ENCODE measurements around the gene HDHD5.

HDHD5 gene

DNA sequence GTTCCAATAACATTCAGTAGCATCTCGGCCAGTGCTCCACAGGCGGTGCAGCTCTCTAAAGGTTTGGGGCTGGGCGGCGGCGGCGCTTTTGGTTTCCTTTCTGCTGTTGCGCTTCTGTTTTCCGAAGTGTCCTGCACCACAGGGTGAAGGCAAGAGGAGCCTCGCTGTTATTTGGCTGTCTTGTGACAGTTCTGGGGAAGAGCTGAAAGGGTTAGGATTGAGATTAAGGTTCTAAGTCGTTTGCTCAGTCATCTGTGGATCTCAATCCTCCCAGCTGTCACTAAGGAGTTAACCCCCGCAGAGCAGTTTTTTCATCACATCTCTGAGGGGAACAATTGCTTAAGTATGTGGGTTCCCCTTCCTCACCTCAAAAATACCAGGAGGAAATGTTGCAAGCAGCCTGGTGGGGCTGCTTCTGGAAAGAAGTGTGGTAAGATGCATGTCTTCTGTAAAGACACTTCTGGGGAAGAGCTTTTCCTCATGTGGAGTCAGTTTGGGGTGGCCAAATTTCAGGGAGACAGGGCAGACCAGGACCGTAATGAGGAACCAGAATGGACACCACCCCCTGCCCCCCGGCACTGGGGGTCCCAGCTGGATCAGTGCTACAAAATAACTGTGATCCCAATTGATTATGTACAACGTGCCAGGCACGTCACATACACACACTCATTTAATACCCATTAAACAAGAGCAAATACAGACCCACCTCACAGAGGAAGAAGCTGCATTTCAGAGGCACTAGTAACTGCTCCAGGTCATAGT lies 52.1 kb downstream of the HDHD5 start:
- DNase-seq (ENCODE audit: low read depth in 4 of 4, low spot score in 1 of 4) = no peak

DNA sequence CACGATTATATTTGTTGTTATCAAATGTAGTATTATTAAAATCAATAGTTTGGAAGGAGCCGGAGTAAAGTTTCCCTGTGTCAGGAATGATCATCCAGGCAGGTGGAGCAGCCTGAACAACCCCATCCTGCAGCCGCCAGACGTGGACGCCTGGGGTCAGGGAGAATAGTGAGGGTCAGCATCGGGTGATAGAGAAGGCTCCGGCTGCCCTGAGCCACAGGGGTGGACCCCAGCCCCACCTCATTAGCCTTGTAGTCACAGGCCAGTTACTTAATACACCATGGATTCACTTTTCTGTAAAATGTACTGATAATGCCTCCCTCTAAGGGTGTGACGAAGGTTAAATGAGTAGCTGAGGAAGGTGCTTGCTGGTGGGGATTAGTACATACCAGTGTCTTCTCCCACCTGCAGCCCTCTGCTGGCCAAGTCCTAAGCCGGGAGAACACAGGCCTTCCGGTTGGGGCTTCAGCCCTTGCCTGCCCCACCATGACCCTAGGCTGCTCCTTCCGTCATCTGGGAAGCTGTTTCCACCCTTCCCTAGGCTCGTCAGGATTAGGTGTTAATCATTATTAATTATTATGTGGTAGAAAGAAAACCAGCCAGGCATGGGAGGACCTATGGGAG lies 52.8 kb downstream of the HDHD5 start:
- no peak for DNase-seq (ENCODE audit: low read depth in 4 of 4, low spot score in 1 of 4)

DNA sequence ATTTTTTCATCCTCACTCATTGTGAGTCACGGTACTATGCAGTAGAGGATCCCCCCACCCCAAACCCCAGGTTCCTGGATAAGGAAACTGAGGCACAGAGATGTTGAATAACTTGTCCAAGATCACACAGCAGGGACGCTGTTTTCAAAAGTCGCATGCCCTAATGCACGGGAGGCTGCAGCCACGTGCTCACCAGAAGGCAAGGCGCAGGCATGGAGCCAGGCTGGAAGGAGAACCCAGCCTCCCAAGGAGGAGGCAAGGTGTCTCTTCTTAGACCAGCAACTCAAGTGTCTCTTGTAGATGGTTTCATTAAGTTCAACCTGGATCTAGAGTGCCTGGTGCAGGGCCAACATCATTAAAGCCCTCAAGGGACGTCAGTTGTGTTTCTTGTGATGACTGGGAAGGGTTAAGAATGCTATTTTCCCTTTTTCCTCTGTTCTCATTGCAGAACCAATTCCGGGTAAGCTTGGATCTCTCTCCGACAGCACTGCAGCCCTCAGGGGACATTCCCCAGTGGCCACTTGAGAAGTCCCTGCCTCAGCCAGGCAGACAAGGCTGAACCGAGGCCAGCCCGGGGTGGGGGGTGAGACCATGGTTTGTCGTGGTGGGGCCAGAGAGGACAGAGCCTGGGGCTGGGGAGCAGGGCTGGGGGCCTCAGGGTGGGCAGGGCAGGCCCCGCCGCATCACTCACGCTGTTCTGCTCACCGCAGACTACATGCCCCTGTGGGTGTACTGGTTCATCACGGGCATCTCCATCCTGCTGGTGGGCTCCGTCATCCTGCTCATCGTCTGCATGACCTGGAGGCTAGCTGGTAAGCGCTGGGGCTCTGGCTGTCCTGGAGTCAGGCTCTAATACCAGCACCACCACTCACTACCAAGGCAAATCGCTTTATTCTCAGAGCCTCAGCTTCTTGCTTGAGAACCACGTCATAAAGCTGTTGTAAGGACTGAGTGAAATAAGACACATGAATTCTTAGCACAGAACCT lies 53.6 kb downstream of the HDHD5 start:
- DNase-seq (ENCODE audit: low read depth in 4 of 4, low spot score in 1 of 4) = no peak

DNA sequence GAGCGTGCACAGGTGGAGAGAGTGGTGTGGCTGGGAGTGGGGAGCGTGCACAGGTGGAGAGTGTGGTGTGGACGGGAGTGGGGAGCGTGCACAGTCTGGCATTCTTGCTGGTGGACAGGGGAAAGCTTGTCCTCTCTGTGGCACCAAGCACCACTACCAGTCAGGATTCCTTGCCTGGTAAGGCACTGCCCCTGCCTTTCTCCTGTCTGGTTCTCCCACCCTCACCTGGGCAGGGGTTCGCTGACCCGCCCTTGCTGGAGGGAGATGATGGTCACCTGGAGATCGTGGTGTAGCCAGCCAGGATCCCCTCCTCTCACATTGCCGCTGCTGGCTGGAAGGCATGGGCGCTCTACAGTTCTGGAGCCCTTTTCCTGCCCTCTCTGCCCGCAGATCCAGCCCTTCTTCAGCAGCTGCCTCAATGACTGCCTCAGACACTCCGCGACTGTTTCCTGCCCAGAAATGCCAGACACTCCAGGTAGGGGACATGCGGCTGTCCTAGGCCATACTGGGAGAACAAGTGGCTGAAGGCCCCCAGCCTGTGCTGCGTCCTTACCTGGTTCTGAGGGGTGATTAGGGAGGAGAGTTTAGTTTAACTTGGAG lies 54.6 kb downstream of the HDHD5 start:
- no peak for DNase-seq (ENCODE audit: low read depth in 4 of 4, low spot score in 1 of 4)

- DNase-seq (ENCODE audit: low read depth in 4 of 4, low spot score in 1 of 4) = no peak
Measured at GRCh38 chr22:17103351-17103750, 55.7 kb downstream of the HDHD5 start.

GRCh38 chr22:17102297-17102667 lies 56.8 kb downstream of the HDHD5 start:
- no peak for DNase-seq (ENCODE audit: low read depth in 4 of 4, low spot score in 1 of 4)

DNA sequence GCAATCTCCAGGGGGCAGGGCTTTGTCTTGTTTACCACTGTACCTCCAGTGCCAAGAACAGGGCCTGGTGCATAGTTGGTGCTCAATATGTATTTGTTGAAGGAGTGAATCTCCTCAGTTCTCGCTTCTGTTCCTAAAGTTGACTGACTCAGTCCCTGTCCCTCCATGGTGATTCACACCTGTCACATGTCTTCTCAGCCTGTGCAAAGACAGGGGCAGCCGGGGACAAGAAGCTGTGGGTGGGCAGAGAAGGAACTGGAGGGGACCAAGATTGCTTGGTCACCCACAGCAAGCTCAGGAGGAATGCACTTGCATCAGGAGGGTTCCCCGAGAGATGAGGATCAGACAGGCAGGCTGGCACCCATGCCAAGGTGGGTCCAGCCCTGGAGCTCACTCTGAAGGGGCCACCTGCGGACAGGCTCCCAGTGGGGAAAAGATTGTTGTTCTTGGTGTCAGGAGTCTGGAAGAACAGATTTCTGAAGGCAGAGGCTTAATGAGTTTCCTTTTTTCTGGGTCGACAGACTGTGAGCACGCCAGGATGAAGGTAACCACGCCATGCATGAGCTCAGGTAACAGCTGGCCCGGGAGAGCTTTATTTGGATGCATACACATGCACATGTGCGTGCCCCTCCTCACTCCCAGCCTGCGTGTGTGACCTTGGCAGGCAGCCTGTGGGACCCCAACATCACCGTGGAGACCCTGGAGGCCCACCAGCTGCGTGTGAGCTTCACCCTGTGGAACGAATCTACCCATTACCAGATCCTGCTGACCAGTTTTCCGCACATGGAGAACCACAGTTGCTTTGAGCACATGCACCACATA lies 57.4 kb downstream of the HDHD5 start:
- DNase-seq (ENCODE audit: low read depth in 4 of 4, low spot score in 1 of 4) = no peak

DNA sequence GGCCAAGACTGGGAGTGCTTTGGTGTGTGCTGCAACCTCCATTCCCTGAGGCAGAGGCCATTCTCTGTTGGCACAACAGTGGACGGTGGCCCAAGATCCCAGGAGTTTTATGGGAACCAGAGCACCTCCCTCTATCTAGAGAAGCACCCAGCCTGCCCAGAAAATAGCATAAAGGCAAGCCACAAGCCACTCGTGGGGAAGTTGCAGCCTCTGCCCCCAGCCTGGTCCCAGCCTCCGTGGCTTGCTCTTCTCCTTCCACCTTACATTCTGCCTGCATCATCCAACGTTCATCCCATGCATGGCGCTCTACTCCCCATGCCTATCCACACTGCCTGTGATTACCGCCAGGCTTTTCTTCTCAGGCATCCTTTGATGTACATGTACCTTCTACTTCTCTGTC lies 58.5 kb downstream of the HDHD5 start:
- no peak for DNase-seq (ENCODE audit: low read depth in 4 of 4, low spot score in 1 of 4)

- no peak for DNase-seq (ENCODE audit: low read depth in 4 of 4, low spot score in 1 of 4)
Measured at GRCh38 chr22:17098379-17098819, 60.7 kb downstream of the HDHD5 start.

GRCh38 chr22:17097701-17098100 lies 61.4 kb downstream of the HDHD5 start:
- no peak for DNase-seq (ENCODE audit: low read depth in 4 of 4, low spot score in 1 of 4)

DNA sequence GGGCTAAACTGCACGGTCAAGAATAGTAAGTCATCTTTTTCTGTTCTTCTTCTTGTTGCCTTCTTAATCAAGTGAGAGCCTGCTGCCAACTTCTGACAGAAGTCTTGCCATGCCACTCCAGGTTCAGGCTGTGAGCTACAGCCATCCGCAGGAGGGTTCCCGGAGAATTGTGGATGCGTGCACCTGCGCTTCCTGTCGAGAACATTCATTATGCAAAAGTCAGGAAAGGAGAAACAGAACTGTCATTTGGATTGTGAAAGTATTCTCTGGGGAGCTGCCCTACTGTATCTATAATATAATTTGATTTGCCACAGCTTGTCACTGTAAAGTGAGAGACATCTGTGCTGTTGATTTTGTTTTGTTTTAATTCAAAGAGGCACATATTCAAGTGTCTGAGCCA lies 62.0 kb downstream of the HDHD5 start:
- no peak for DNase-seq (ENCODE audit: low read depth in 4 of 4, low spot score in 1 of 4)

DNA sequence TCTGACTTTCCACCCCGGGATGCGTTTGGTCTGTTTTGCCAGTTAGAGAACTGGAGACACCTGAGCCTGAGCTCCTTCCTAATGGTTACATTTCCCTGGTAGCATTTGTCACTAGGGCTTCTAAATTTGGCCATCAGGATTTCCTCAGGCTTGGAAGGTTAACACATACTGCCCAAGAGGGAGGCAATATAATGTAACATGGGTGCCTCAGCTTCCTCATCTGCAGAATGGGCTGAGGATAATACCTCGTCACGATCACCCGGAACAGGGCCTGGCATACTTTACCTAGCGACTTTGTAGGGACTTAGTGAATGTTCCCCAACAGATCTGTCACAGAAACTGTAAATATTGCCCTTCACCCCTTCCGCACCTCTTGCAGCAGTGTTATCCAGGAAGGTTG lies 63.0 kb downstream of the HDHD5 start:
- no peak for DNase-seq (ENCODE audit: low read depth in 4 of 4, low spot score in 1 of 4)

DNA sequence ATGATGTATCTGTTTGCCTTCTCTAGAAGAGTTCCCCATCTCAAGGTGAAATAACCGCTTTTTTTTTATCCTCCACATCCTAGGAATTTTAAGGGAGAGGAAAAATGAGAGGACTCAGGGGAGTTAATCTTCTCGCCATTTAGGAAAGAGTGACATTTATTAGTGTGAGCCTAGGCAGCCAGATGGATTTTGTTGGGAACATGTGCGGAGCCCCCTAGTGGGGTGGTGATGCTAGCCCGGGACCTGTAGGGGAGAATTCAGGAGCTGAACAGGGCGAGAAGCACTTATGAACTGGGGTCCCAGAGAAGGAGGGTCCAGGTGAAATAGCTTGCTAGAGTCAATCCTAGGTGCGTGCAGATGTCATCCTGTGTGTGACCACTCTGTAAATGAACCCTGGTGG lies 63.5 kb downstream of the HDHD5 start:
- no peak for DNase-seq (ENCODE audit: low read depth in 4 of 4, low spot score in 1 of 4)

GRCh38 chr22:17093081-17093480 lies 66.0 kb downstream of the HDHD5 start:
- DNase-seq (ENCODE audit: low read depth in 4 of 4, low spot score in 1 of 4) = no peak

DNA sequence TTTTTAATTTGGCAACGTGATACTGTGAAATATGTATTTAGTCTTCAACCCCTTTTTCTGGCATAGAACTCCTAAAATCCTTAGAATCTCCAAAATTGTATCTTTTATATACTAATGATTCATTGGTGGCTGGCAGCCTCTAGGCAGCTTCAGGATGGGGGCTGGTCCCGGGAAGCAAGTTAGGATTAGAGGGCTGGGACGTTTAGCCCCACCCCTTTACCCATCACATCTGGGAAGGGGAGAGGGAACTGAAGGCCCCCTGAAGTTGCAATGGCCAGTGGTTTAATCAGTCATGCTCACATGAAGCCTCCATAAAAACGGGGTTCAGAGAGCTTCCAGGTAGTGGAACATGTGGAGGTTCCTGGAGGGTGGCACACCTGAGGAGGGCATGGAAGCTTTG lies 67.2 kb downstream of the HDHD5 start:
- no peak for DNase-seq (ENCODE audit: low read depth in 4 of 4, low spot score in 1 of 4)

DNA sequence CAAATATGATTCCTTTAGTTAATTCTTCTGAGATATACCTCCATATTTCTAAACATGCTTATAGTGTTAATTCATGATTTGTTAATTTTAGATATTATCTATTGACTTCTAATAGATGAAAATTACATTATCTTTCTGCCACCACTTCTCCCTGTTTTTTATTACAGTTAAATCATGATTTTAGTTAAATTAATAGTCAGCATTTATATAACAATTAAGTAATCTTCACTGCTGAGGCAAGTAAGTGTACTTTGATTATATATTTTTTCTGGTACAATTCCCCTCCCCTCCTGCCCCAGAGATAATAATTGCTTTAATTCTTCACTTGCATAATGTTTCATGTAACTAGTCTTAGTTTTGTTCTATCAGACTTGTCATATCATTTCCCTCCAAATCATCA lies 68.5 kb downstream of the HDHD5 start:
- DNase-seq (ENCODE audit: low read depth in 4 of 4, low spot score in 1 of 4) = no peak

Measured in stimulated activated CD4-positive, alpha-beta T cell treated with anti-CD3 and anti-CD28 coated beads, Interleukin-1b, Interleukin-23, amount 100 ng/mL, for 24 hours (primary cell).